Measurements from ENCODE around the gene SH3BGRL3.

GRCh38 chr1:26281091-26281958 is 1.4 kb downstream of the SH3BGRL3 start:
- TF ChIP-seq POLR2A (IDR thresholded peaks at IDR 0.05) (no peak), CTCF (IDR thresholded peaks at IDR 0.05) (no peak)

All from uterus (tissue), 2 donors.